Nephron progenitor cell (in vitro differentiated cells): Measurements from ENCODE around the gene SLC26A6.

Experiments
- DNase-seq: peaks from one replicate; pipeline ENCODE4 v3.0.0; 2021
- H3K27ac Mint-ChIP-seq: 2 replicates; pipeline ENCODE4 v1.8.0; 2021; ENCODE audit warnings: mild to moderate bottlenecking, moderate library complexity, mixed read lengths
- H3K27me3 Mint-ChIP-seq: 2 replicates; pipeline ENCODE4 v1.8.0; 2021; ENCODE audit warnings: mild to moderate bottlenecking, low read depth, mixed read lengths; ENCODE audit not compliant: poor library complexity
- H3K36me3 Mint-ChIP-seq: 2 replicates; pipeline ENCODE4 v1.8.0; 2021; ENCODE audit warnings: low read depth, mixed read lengths
- H3K4me1 Mint-ChIP-seq: 2 replicates; pipeline ENCODE4 v1.8.0; 2021; ENCODE audit warnings: mixed read lengths
- H3K4me3 Mint-ChIP-seq: 2 replicates; pipeline ENCODE4 v1.8.0; 2021; ENCODE audit warnings: mild to moderate bottlenecking, moderate library complexity, mixed read lengths
- H3K9me3 Mint-ChIP-seq: 2 replicates; pipeline ENCODE4 v1.8.0; 2021; ENCODE audit warnings: mild to moderate bottlenecking, moderate library complexity, mixed read lengths
- CTCF ChIP-seq: fragments of 200-600 bp; sonication (generic); IDR thresholded peaks from 2 replicates; pipeline ENCODE4 v1.5.0; 2021; ENCODE audit warnings: antibody characterized with exemption

The SLC26A6 gene

DNA sequence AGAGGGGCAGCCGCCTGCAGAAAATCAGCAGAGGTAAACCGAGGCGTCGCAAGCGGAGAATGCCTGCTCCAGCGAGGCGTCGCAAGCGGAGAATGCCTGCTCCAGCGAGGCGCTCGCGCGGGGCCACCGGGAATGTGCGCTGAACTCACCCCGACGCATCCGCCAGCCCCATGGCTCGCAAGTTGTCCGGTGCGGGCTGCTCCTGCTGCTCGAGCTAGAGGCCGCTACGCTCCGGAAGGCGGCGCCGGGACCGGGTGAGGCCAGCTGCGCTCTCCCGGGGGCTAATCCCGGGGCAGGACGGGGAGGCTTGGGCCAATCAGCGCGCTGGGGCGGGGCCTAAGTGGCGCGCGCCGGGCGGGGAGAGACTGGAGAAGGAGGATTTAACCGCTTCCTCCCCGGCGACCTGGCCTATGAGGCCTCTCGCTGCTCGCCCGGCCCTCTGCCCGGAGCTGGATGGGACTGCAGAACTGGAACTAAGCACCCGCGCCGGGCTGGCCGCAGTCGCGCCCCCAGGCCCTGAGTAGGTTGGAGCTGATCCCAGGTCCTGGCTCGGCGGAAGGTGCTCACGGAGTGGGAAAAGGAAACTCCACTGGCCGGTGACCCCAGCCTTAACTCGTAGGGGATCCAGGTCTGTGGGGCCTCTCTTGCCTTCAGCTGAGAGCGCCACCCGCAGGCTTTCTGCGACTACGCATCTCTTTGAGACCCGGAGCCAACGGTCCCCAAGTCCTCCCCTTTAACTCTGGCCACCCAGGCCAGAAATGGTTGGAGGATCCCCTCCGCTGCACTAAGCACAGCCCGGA, at the start of gene SLC26A6:
SLC26A6 (minus strand) TSS at position 240 of the 800 bp plus-strand sequence; CDS start at position 172, 68 bp downstream.
- peak; percentile 32 for TF ChIP-seq CTCF

GRCh38 chr3:48684480-48685143, 49.4 kb upstream of the SLC26A6 start:
- no peaks in the 10 kb centered on the region for H3K9me3 Mint-ChIP-seq
- no peak for DNase-seq
- peaks cover 31% of the 10 kb centered on the region for H3K4me1 Mint-ChIP-seq
- peak overlapping the region; percentile 92 for H3K4me3 Mint-ChIP-seq
- TF ChIP-seq CTCF = no peak
- peaks cover 6% of the 10 kb centered on the region for H3K27me3 Mint-ChIP-seq
- H3K36me3 Mint-ChIP-seq = peaks cover 36% of the 10 kb centered on the region
- no peak overlapping the region for H3K27ac Mint-ChIP-seq

More for the DNA sequence above, at the start of gene SLC26A6:
- Mint-ChIP-seq H3K36me3 (peaks cover 8% of the 10 kb centered on the region), H3K27ac (peak within 1 kb of the TSS; percentile 94), H3K4me3 (peak within 1 kb of the TSS; percentile 85), H3K27me3 (peaks cover 8% of the 10 kb centered on the region), H3K9me3 (no peaks in the 10 kb centered on the region), H3K4me1 (peaks cover 55% of the 10 kb centered on the region)
- peak; percentile 99 for DNase-seq

DNA sequence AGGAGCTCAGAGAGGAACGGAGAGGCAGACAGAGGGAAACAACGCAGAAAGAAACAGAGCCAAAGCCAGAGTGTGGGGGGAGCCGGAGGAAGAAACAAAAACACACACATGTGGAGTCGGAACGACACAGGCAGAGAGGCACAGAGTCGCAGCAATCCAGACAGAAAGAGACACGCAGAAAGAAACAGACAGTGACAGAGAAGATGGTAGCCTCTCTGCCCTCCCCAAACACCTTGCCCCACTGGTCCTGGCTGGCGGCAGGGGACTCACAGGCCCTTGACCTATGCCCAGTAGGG, 48.7 kb upstream of the SLC26A6 start:
- TF ChIP-seq CTCF = no peak
- peaks cover 6% of the 10 kb centered on the region for H3K27me3 Mint-ChIP-seq
- H3K9me3 Mint-ChIP-seq = no peaks in the 10 kb centered on the region
- peak overlapping the region; percentile 13 for H3K27ac Mint-ChIP-seq
- peaks cover 35% of the 10 kb centered on the region for H3K36me3 Mint-ChIP-seq
- H3K4me1 Mint-ChIP-seq = peaks cover 31% of the 10 kb centered on the region
- peak overlapping the region; percentile 92 for H3K4me3 Mint-ChIP-seq
- no peak for DNase-seq

GRCh38 chr3:48682786-48683185, 47.5 kb upstream of the SLC26A6 start:
- Mint-ChIP-seq H3K9me3 (no peaks in the 10 kb centered on the region), H3K4me3 (no peak overlapping the region), H3K4me1 (peaks cover 31% of the 10 kb centered on the region), H3K36me3 (peaks cover 33% of the 10 kb centered on the region), H3K27me3 (peaks cover 6% of the 10 kb centered on the region), H3K27ac (no peak overlapping the region)
- no peak for DNase-seq
- no peak for TF ChIP-seq CTCF

- peaks cover 36% of the 10 kb centered on the region for H3K36me3 Mint-ChIP-seq
- no peak for TF ChIP-seq CTCF
- no peaks in the 10 kb centered on the region for H3K9me3 Mint-ChIP-seq
- peak overlapping the region; percentile 57 for H3K27ac Mint-ChIP-seq
- DNase-seq = no peak
- H3K4me3 Mint-ChIP-seq = no peak overlapping the region
- H3K4me1 Mint-ChIP-seq = peaks cover 31% of the 10 kb centered on the region
- peaks cover 6% of the 10 kb centered on the region for H3K27me3 Mint-ChIP-seq
Observed at GRCh38 chr3:48681974-48682610, 46.8 kb upstream of the SLC26A6 start.
